Stimulated activated CD4-positive, alpha-beta T cell treated with anti-CD3 and anti-CD28 coated beads, Interleukin-2, amount 100 ng/mL, for 48 hours (primary cell): ENCODE results near the gene USP14.
"Not testable (repeated sequence)": the region's sequence is repeated elsewhere in the genome, so short reads cannot be mapped to it uniquely, and the experiment has no call there.

Experiments used
- DNase-seq, 2 donors: peaks; one replicate each; pipeline ENCODE4 v3.0.0-alpha.2; 2020

The USP14 gene

DNA sequence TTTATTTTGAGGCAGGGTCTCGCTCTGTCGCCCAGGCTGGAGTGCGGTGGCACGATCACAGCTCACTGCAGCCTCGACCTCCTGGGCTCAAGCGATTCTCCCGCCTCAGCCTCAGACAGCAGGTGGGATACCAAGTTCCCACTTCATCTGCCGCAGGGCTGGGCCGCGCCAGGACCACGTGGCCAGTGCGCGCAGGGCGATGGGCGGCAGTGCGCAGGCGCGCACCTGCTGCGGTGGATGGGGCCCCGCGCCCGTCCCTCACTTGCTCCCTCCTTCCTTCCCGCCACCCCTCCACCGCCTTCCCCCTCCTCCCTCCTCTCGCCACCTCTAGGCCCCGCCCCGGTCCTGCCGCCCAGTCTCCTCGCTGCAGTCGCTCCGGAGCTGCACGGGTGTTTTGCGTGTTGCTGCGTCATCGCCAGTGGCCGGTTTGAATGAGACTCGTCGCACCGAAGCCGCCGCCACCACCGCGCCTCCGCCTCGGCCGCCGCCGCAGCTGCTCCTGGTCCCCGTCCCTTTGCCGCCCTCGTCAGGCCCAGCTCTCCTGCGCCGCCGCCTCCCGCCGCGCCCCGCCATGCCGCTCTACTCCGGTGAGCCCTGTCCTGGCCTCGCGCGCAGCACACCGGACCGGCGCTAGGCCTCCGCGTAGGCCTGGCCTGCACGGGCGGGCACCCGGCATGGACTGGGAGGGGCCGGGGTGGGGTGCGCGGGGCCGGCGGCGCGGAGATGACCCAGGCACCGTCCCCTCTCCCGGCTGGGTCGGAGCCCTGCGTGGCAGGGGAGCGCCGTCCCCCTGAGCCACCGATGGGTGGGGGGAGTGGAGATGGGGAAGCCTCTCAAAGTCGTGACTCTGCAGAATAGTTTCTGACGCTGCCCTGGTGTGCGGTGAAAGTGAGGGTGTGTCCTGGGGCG, at the start of gene USP14:
USP14 (plus strand) TSS at position 430 of the 909 bp plus-strand sequence; CDS start at position 572, 142 bp downstream.
- DNase-seq: peak; percentile 92 to 93

GRCh38 chr18:108665-109063, 49.7 kb upstream of the USP14 start:
- DNase-seq: not testable (repeated sequence)

GRCh38 chr18:109130-109921, 49.0 kb upstream of the USP14 start:
- DNase-seq: peak in 1 of 2 donors; percentile 26

GRCh38 chr18:109922-110261, 48.5 kb upstream of the USP14 start:
- DNase-seq: not testable (repeated sequence)

- peak in 1 of 2 donors; percentile 24 for DNase-seq
Observed at GRCh38 chr18:110351-111201, 47.8 kb upstream of the USP14 start.

GRCh38 chr18:111306-112014, 46.9 kb upstream of the USP14 start:
- DNase-seq: peak; percentile 58 to 68

DNA sequence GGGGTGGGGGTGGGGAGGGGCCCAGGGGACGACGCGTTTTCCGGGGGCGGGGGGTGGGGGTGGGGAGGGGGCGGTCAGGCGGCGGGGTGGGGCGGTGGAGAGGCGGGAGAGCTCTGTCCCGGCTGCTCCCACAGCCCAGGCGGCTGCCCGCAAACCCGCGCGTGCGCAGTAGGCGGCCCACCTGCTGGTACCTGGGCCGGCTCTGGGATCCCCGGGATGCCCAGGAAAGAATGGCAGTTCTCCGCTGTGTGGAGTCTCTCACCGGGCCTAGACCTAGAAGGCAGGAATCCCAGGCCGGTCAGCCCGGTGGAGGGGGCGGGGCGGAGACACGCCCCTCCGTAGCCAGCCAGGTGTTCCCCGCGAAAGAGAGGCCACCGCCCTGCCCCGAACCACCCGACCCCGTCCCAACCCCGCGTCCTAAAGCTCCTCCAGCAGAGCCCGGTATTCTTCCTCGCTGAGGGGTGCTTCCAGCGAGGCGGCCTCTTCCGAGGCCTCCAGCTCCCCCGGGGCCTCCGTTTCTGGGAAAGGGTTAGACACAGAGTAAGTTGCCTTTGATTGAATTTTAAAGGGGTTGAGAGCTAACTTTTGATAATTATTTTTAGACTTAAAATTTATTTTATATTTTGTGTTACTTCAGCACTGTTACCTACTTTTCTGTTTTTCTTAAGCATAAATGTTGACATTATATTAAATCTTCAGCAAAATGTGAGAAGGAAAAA, 46.2 kb upstream of the USP14 start:
- not testable (repeated sequence) for DNase-seq

DNA sequence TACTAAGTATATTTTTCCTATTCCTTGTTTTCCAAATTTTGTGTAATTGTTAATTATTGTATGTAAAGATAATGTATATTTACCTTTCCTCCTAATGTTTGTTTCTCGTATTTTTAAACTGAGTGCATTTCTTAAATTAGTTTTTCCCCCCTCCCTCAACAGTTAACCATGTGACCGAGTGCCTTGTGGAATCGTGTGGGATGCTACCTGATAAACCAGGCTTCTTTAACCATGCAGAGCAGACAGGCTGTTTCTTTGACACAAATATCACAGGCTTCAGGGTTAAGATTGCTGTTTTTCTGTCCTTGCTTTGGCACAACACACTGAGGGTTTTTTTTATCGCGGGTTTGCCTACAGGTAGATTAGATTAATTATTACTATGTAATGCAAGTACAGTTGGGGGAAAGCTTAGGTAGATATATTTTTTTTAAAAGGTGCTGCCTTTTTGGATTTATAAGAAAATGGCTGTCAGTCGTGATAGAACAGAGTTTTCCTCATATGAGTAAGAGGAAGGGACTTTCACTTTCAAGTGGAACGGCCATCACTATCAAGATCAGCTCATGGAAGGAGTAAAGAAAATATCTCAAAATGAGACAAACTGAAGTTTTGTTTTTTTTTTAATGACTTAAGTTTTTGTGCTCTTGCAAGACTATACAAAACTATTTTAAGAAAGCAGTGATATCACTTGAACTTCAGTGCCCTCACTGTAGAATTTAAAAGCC, 37.7 kb upstream of the USP14 start:
- DNase-seq: not testable (repeated sequence)

- no peak for DNase-seq
Observed at GRCh38 chr18:135045-135444, 23.3 kb upstream of the USP14 start.

- DNase-seq: peak; percentile 7 to 8
Observed at GRCh38 chr18:136433-136832, 21.9 kb upstream of the USP14 start.

DNA sequence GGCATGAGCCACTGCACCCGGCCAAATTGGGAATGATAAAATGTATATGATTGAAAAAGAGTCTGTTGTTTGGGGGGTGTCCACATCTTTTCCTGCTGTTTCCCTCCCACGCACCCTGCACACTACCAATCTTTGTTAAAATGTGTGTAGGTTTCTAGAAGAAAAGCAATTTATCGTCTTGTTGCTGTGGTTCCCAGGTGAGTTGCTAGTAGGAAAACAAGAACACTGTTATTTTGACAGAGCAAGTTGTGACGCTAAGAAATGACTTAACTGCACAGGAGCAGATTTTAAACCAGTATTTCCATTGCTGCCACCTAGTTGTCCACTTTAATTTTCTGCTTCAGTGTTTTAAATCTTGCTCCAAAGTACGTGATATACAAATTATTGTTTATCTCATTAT, 21.0 kb upstream of the USP14 start:
- DNase-seq: no peak

GRCh38 chr18:140670-141266, 17.6 kb upstream of the USP14 start:
- DNase-seq: no peak

DNA sequence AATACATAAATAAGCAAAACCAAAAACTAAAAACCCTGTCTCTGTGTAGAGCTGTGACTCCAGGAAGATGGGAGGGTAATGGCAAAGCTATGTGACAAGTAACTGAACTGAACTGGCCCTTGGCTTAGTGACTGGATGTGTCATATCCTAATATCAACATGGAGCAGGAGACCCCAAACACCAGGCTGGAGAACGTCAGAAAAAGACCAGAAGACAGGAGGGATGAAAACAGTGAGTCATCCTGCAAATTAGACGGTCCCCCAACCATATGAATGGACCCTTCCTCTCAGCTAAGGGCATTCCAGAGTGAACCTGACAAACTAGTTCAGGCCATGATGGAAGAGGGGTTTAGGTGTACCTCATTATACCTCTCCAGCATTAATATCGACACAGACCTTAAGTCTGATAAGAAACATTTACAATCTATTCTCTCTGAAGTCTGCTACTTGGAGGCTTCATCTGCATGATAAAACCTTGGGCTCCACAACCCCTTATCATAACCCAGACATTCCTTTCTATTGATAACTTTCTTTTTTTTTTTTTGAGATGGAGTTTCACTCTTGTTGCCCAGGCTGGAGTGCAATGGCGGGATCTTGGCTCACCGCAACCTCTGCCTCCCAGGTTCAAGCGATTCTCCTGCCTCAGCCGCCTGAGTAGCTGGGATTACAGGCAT, 15.6 kb upstream of the USP14 start:
- DNase-seq: not testable (repeated sequence)

DNA sequence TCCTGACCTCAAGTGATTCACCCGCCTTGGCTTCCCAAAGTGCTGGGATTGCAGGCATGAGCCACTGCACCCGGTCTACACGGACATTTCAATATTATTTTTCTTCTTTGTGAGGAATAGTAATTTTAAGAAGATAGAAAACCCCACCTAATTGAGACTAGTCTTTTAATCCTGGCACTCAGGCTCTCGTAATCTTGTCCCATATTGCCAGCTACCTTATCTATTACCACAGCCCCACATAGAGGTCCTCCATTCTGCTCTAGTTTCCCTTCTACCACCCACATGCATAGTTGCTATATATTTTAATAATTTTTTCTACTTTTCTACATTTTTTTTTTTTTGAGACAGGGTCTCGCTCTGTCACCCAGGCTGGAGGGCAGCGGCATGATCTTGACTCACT, 9.5 kb upstream of the USP14 start:
- DNase-seq: no peak

GRCh38 chr18:154151-154550, 4.2 kb upstream of the USP14 start:
- DNase-seq: no peak

DNA sequence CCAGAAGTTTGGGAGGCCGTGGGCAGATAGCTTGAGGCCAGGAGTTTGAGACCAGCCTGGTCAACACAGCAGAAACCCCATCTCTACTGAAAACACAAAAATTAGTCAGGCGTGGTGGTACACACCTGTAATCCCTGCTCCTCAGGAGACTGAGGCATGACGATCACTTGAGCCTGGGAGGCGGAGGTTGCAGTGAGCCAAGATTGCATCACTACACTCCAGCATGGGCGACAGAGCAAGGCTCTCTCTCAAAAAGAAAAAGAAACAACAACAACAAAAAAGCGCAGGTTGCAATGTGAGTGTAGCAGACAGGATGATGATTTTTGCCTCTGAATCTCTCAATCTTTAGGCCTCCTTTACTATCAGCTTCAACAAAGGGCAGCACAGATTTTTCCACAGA, 2.7 kb upstream of the USP14 start:
- no peak for DNase-seq

GRCh38 chr18:156514-157230, 1.7 kb upstream of the USP14 start:
- DNase-seq: no peak

- DNase-seq: no peak
Observed at GRCh38 chr18:159037-159652, 788 bp downstream of the USP14 start.

GRCh38 chr18:159933-160332, 1.6 kb downstream of the USP14 start:
- DNase-seq: no peak
